ENCODE measurements around the gene ABHD2. TPM values are rescaled to one million over a fixed set of nuclear protein-coding genes. Genes with fewer than 3 reads are reported as not detected.
A peak's percentile ranks its signal among the peaks of the same experiment; 100 is the strongest.

The ABHD2 gene
- total RNA-seq, 1 donor from 2014 or later, result 54.7 TPM

DNA sequence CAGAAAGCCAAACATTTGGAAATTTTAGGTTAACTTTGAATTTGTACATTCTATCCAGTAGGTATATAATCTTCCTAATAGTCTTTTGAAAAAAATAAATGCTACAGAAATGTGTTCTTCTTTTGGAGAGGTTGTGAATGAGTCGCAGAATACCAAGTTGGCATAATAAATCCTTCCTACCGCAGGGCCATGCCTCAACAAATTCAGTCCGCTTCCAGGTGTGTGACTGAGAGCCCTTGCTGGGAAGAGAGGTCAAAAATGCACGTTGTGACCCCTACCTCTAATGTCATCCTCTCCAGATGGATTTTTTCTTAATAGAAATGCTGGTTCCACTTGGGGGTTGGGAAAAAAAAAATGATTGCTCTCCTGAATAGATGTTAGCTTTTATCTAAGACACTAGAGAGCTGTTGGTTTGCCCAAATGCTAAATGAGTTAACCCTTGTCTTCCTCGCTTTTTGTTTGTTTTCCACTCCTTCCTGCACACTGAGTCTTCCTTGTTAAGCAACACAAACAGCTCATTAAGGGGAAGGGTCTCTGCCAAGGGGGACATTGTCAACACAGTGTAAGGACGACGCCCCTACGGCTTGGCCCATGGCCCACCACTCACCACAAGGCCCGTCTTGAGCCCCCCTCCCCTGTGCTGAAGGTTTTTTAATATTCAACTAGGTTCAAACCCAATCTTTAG is 99.2 kb downstream of the ABHD2 start:
- DNase-seq (ENCODE audit: low spot score), result no peak

DNA sequence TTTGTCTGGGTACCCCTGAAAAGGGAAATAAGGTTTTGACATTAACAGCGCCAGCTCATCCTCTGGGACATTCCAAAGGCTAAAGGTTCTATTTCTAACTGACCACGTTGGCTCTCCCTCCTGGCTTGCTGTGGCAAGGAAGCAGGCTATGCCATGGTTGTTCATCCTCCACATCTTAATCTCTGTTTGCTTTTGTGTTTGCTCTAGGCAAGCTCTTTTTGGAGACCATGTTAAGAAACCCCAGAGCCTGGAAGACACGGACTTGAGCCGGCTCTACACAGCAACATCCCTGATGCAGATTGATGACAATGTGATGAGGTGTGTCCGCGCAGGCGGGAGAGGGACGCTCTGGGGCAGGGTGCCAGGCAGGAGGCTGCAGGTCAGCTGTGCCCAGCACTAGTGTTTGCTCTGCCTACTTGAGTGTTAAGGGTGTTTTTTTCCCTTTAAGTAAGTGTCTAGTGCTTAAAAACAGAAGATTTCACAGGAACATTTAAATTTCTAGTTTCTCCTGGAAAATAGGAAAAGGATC is 99.8 kb downstream of the ABHD2 start:
- DNase-seq (ENCODE audit: low spot score), result no peak

DNA sequence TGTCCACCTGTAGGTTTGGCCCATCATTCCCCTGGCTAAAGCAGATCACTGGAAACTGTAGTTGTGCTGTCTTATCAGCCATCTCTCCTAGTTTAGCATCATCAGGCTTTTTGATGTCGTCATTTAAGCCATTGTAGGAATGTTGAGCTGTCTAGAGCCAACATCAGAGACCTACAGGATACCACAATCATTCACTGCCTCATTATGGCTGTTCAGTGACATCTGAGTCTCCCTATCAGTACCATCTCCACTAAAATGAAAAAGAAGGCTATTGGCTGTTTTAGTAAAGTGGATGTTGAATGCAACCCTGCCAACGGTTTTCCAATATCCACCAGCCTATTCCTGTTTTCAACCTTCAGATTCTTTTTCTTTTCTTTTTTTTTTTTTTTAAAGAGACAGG is 103.9 kb downstream of the ABHD2 start:
- no peak for DNase-seq (ENCODE audit: low spot score)

DNA sequence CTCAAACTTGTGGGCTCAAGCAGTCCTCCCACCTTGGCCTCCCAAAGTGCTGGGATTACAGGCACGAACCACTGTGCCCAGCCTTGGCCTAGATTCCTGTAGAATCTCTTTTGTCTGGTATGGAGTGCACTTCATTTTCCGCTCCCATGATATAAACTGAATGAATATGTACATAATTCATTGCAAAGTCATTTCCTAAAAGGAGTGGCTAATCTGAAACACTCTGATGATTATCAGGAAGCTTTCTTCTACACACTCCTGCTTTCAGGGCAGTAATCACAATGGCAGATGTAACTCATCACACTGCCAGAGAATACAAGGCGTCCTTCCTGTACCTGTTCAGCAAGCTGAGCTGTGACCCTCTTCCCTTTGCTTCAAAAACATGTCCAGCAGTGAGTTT is 104.5 kb downstream of the ABHD2 start:
- no peak for DNase-seq (ENCODE audit: low spot score)

DNA sequence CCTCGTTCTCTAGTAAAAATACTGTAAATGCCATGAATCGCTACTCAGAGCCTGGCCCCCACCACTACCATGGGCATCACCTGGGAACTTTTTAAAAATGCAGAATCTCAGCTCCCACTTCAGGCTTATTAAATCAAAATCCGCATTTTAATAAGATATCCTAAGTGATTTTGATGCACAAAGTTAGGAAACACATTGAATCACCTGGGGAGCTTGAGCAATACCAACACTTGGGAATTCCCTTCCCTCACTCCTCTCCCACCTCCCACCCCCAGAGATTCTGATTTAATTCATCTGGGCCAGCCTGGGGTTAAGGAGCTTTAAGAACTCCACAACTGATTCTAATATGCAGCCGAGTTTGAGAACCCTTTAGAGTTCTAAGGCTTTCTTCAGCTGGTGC is 106.4 kb downstream of the ABHD2 start:
- DNase-seq (ENCODE audit: low spot score), result no peak

DNA sequence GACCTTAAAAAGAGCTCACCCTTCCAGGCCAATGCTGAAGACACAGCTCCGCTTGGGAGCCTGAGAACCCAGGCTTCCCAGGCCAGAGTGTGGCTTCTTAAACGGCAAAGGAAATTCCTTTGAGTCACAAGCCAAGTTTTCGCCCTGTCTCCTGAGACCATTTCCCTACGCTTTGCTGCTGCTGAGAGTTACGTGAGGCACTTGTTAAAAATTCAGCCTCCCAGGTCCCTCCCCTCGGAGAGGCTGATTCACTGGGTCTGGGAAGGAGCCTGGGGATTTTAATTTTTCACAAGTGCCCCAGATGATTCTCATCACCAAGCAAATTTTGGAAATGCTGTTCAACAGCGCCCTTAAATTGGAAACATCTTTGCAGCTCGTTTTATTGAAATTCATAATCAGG is 107.6 kb downstream of the ABHD2 start:
- no peak for DNase-seq (ENCODE audit: low spot score)

DNA sequence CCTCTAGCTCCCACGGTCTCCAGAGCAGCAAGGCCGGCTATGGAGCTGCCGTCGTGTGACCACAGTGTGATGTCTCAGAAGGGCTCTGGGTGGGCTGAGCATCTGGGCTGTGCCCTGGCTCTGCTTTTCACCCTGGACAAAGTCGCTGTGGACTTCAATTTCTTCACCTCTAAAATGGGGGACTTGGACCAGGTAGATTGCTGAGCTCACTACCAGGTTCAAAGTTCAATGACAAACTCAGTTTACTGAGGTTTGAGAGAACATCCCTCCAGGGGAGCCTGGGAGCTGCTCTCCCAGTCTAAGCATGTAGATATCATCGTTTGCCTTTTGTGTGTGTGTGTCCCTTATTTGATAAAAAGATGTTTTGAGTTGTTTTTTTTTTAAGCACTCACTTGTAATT is 108.0 kb downstream of the ABHD2 start:
- DNase-seq (ENCODE audit: low spot score), result no peak

DNA sequence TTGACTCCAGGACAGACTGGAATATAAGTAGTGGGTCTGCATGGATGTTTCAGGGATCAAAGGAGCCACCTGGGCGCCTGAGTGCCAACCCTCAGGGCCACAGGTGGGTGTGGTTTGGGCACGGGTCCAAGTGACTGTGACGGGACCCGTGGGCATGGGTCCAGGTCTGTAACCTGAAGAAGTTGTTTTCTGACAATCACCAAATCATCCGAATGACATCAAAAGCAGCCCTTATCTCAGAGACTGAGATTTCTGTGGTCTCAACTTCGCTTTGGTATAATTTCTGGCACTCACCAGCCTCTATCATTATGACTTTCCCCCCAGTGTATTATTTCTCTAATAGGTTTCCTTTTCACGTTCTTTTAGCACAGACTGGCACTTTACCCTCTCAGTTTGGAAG is 108.7 kb downstream of the ABHD2 start:
- no peak for DNase-seq (ENCODE audit: low spot score)

DNA sequence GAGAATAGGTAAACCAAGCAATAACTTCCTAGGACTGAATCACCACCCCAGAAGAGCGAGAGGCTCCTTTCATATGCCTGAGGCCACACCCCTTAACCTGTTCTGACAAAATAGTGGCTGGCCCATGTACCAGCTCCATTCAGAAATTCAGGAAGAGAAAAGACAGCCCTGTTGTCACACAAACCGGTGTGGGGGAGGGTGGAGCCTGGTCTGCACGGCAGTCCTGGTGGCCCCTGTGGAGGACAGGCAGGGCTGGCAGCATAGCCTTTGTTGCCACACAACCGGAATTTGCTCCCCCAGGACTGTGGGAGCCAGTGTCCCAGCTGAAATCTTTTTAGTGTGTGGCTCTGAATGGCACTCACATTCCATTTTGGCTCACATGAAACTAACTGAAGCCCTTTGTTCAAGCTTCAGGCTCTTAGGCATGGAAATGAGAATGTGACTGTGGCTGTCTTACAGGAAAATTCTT is 109.3 kb downstream of the ABHD2 start:
- DNase-seq (ENCODE audit: low spot score), result peak; percentile 37

DNA sequence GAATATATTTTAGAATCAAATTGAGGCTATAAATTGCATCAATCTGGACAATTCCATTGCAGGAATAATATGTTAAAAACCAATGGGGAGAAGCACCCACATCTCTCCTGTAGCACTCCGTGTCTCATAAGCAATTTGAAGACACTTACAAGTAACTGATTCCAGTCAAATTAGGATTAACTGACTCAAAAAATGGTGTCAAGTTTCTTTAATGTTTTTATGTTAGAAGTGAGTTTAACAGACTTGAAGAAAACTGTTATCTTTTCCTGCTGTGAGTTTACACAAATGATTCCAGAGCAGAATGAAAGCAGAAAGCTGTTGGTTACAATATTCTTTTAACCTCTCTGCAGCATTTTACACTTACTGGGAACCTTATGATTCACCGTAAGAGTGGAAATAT is 109.9 kb downstream of the ABHD2 start:
- no peak for DNase-seq (ENCODE audit: low spot score)

DNA sequence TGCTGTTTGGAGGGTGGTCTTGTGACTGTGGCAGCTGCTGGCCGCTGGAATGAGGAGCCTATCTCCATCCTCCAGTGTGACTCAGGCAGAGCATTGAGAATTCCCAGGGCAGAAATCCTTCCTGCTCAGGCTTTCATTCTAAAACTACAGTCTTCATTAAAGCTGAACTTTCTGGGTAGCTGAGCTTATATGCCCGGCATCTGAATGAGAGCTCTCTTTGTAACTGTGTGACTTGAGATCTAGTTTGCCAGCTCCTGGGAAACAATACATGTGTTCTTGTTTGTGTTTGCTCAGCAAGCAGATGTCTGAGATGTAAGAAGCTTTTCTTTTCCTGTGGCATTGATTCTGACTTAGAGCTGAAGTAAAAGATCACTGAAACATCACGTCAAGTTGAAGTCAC is 110.7 kb downstream of the ABHD2 start:
- no peak for DNase-seq (ENCODE audit: low spot score)

DNA sequence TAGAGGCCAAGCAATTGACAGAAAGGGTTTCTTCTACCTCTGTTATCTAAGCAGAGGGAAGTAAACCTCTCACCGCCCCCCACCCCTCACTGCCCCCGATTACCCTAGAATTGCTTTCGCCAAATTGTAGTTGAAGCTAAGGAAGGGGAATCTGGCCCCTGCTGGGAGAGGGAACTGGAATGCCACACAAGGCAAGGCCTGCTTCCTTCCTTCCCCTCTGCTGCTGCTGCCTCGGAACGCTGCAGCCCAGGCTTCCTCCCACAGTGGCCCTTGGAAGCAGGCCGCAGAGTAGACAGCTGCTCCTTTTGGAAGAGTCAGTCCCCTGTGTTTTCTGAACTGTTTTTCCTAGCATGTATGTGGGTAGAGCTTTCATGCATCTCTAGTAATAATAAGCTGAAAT is 111.5 kb downstream of the ABHD2 start:
- DNase-seq (ENCODE audit: low spot score), result no peak

DNA sequence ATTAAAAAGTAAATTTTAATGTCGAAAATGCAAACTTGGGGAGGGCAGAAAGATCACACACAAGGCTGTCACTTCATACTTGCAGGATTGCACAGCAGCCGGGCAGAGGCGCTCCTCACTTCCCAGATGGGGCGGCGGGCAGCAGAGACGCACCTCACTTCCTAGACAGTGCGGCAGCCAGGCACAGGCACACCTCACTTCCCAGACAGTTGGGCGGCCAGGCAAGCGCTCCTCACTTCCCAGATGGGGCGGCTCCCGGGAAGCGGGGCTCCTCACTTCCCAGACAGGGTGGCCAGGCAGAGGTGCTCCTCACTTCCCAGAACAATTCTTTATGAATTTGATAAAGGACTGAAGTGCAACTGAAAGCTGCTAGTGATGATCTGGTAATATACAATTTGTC is 111.9 kb downstream of the ABHD2 start:
- DNase-seq (ENCODE audit: low spot score), result no peak

DNA sequence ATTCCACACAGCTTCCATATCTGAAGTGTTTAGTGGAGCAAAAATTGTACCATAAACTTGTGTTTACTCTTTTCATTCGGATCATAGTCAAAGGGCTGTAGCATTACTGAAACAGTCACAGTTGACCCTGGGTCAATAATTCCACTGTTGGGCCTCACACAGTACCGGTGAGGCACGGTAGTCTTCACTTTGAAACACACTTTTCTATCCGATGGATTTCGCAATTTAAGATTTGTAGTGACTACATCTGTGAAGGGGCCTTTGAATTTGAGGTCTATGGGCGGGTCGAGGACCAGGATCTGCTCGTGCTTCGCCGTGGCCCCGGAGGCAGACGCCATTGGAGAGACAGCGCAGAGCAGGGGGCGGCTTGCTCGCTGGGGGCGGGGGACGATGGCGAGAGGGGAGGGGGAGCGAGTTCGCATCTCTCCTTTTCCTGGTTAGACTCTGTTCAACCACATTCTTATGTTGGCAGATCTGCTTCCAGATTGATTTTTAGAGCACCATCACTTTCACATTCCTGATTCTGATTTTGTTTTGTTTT is 113.3 kb downstream of the ABHD2 start:
- DNase-seq (ENCODE audit: low spot score), result no peak

DNA sequence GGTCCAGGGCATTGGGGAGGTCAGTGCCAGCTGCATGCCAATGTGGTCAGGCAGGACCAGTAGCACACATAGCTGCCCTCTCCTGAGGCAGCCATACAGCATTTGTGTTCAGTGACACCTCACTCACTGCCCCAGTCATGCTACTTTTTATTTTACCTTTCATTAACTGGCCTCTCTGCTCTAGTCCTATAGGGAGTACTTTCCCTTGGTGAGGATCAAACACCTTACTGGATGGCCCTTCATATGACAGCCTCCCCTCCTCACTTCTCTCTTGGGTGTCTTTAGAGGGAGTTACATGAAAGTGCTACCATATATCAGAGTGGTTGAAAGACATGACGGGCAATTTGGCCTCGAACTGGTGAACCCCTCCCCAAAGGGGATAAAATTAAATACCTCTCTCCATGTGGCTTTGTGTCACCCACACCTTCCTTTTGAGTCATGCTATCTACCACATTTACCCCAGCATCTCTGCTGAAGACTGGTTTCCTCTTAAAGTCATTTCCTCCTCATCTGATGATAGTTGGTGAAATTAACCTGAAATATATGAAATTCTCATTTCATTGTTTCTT is 115.5 kb downstream of the ABHD2 start:
- no peak for DNase-seq (ENCODE audit: low spot score)

DNA sequence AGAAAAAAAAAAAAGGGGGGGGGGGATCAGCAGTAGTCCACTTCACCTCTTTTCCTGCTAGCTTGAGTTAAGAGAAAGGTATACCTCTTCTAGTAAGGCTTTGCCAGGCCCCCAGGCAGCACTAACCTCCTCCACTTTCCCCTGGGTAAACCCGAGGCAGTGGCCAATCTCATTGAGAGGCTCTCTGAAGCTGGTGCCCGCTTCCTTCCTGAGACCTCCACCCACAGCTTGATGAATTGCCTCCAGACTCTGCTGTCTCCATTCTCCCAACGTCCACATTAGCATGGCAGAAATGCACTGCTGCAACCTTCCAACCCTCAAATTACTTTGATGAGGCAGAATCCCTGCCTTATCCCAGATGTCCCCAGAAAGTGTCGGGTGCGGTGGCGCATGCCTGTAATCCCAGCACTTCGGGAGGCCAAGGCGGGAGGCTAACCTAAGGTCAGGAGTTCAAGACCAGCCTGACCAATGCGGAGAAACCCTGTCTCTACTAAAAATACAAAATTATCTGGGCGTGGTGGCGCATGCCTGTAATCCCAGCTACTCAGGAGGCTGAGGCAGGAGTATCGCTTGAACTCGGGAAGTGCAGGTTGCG is 117.8 kb downstream of the ABHD2 start:
- no peak for DNase-seq (ENCODE audit: low spot score)

DNA sequence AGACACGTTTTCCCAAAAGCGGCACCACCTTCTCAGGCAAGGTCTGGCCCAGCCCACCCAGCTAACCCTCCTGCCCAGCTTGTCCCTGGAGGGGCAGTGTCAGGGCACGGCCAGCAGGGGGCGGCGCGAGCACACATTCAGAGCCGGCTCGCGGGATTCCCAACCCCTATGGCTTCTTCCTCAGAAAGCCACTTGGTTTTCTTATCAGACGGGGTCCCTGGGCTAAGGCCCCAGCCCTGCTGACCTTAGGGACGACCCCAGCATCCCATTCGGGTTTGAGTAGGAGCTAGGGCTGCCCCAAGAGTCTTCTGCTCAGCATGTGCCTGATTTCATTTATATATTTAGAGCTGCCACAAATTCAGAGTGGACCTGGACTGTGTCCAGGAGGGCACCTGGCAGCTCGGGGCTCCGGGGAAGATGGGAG is 118.7 kb downstream of the ABHD2 start:
- peak; percentile 51 for DNase-seq (ENCODE audit: low spot score)

DNA sequence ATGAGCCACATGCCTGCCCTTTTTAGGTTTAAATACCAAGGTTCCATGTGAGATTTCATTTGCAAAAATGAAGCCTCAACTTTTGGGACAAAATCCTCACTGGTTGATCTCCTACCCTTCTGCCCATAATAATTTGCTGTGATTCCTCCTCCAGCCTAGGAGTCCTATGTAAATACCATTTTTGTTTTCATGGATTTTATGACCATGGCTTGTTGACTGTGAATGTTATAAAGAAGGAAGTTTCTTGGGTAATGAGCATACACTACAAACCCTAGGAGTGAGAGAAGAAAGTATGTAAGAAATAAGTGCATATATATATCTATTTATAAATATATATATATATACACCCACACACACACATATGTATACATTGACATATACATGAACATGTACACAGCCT is 120.0 kb downstream of the ABHD2 start:
- DNase-seq (ENCODE audit: low spot score), result no peak

DNA sequence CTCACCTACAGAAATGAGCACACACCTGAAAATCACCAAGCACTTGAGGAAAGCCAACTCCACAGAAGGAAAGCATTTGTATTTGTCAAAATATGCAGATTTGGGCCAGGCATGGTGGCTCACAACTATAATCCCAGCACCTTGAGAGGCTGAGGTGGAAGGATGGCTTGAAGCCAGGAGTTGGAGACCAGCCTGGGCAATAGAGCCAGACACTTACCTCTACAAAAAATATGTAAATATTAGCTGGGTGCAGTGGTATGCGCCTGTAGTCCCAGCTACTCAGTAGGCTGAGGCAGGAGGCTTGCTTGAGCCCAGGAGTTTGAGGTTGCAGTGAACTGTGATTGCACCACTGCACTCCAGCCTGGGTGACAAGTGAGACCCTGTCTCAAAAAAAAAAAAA is 120.8 kb downstream of the ABHD2 start:
- DNase-seq (ENCODE audit: low spot score), result no peak

DNA sequence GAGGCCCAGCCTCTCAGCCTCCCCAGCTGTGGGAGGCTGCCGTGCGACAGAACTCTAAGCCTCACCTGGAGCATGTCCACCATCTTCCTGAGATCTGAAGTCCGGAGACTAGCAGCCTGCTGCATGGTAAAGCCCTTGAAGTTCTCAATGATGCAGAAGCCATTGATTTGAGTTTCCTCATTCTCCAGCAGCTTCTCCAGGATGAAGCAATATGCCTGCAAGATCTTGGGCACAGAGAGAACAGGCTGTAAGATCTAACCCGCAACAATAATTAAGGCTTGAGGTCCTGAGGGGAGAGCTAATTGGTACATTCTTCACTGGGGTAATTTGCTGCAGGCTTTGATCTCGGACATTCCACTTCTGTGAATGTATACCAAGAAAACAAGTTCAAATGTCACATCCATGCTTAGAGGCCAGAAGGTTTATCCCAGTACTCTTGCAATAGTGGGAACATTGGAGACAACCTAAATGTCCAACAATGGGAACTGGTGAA is 123.5 kb downstream of the ABHD2 start:
- no peak for DNase-seq (ENCODE audit: low spot score)

DNA sequence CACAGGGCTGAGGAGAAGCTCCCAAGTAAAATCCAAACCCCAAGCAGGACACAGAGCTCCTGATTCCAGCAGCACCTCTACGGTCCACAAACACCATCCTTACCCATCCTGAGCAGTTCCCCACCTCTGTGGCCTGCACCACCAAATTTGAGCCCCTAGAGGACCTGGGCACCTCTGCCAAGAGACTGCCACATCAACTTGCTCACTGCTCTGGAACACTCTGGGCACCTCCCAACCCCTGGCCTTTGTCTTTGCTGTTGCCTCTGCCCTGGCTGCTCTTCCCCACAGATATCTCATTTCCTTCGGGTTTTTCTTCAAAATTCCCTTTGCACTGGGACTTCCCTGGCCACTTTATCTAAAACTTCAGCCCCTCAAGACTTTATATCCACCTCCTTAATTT is 127.4 kb downstream of the ABHD2 start:
- DNase-seq (ENCODE audit: low spot score), result no peak

DNA sequence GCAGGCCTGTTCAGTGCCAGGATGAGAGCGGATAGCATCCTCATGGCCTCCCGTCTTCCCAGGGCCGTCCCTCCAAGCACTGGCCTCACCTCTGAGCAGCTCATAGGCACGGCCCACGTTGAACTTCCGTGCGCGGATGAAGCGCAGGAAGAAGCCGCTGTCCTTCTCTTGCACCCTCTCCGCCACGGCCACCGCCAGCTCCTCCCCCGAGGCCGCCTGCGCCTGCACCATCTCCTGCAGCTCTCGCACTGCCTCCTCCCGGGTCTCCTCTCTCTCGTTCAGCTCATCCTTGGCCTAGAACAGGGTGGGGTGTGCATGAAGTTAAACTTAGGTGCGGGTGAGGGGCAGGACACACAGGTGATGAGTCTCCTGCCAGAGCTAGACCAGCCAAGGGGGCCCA is 128.8 kb downstream of the ABHD2 start:
- DNase-seq (ENCODE audit: low spot score), result no peak
